HFF-Myc (cell line): ENCODE results near the gene SPEM2.
A peak's percentile ranks its signal among the peaks of the same experiment; 100 is the strongest.

Source experiments
- DNase-seq: peaks from one replicate; pipeline ENCODE4 v3.0.0-alpha.2; 2011; ENCODE audit warnings: low read depth; ENCODE audit errors: extremely low read depth
- H3K4me3 ChIP-seq: replicated peaks from 2 replicates; pipeline ENCODE4 v1.5.1; 2011; ENCODE audit warnings: low read depth, mild to moderate bottlenecking, control low read depth, low read length
- CTCF ChIP-seq: IDR thresholded peaks from 2 replicates; pipeline ENCODE4 v1.5.1; 2012; ENCODE audit warnings: mild to moderate bottlenecking, low read depth, low read length, control low read depth; ENCODE audit errors: missing control alignments

Gene SPEM2

DNA sequence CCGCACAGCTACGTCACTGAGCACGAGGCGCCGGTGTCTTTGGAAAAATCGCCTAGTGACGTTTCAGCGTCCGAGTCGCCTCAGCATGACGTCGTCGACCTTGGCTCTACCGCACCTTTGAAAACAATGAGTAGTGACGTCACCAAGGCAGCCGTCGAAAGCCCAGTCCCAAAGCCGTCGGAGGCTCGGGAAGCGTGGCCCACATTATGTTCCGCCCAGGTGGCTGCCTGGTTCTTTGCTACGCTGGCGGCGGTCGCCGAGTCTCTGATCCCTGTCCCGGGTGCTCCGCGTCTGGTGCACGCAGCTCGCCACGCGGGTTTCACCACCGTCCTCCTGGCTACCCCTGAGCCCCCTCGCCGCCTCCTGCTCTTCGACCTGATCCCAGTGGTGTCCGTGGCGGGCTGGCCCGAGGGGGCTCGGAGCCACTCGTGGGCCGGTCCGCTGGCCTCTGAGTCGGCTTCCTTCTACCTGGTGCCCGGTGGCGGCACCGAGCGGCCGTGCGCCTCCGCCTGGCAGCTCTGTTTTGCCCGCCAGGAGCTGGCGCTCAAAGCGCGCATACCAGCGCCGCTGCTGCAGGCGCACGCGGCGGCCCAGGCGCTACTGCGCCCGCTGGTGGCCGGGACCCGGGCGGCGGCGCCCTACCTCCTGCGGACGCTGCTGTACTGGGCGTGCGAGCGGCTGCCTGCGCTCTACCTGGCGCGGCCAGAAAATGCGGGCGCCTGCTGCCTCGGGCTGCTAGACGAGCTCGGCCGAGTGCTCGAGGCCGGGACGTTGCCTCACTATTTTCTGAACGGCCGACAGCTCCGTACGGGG lies 11.3 kb downstream of the SPEM2 start:
- TF ChIP-seq CTCF: peak; percentile 70
- peak overlapping the region; percentile 22 for H3K4me3 ChIP-seq
- peak; percentile 26 for DNase-seq

GRCh38 chr17:7437369-7437863 lies 12.0 kb downstream of the SPEM2 start:
- H3K4me3 ChIP-seq: peak overlapping the region; percentile 22
- no peak for DNase-seq
- TF ChIP-seq CTCF: no peak

DNA sequence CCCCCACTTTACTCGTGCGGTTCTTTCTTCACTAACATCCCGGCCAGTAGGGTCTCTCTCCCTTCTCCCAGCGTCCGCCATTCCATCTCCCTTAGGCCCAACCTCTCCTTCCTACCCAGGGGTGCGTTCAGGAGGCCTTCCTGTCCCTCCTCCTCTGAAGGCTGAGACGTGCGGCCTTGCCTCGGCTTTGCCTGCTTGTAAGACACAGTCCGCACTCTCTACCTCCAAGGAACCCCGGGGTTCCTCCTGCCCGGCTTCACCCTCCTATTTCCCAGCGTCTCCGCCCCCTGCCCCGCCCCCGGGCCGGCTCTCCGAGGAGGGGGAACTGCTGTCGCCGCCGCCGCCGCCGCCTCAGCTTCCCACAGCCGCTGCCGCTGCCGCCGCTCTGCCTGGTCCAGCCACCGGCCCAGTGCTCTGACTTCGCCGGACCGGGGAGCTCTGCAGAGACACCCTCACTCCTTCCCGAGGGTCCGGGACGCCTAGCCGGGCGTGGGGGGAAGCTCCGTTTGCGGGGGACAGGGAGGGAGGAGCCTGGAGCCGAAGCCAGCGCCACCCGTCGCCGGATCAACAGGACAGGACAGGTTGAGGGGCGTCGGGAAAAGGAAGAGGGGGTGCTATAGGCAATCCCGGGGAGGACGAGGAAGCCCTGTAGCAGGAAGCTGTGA lies 12.7 kb downstream of the SPEM2 start:
- no peak for TF ChIP-seq CTCF
- DNase-seq: no peak
- H3K4me3 ChIP-seq: no peak overlapping the region

DNA sequence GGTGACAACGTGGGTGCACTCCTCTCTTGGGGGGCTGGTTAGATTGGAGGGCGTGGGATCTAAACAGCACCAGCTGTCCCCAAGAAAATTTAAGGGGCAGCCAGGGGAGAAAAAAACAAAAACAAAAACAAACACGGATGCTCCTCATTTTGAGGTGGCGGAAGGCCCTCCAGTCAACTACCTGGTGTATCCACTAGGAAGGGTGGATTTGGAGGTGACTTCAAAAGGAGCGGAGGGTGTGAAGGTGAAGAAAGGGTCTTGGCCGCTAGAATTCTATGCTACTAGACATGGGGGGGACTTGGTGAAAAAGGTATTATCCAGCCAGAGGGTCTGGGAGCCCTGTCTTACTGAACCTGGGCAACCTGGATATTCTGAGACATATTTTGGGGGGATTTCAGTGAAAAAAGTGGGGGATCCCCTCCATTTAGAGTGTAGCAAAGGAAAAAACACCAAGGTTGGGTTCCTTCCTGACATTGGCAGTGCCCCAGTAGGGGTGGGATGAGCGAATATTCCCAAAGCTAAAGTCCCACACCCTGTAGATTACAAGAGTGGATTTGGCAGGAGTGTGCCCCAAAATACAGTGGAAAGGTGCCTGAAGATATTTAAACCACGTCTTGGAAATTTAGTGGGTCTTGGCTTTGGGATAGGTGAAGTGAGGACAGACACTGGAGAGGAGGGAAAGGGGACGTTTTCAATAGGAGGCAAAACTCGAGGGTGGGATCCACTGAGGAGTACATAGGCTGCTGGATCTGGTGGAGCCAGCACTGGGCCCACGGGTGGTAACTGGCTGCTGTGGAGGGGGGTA lies 13.4 kb downstream of the SPEM2 start:
- no peak overlapping the region for H3K4me3 ChIP-seq
- TF ChIP-seq CTCF: no peak
- DNase-seq: no peak

GRCh38 chr17:7439462-7440112 lies 14.2 kb downstream of the SPEM2 start, which contains the start of gene FGF11:
FGF11 (plus strand) TSS chr17:7439512; CDS start chr17:7439621, 109 bp downstream.
- H3K4me3 ChIP-seq: peak within 1 kb of the TSS; percentile 31
- no peak for DNase-seq
- no peak for TF ChIP-seq CTCF
